Adrenal gland (tissue), 5 donors: ENCODE results near the gene ZBTB38.

Source experiments
- CTCF ChIP-seq, 6 experiments: fragments of 450-650 bp in 4 of 6; fragments of 200-600 bp in 2 of 6; sonication (generic) in 1 of 6; IDR thresholded peaks; 1 replicate in 5 of 6; 2 replicates in 1 of 6; pipeline versions ENCODE4 v1.5.1 to v1.8.0; 2016 to 2021; ENCODE audit warnings: antibody characterized with exemption in 6 of 6, mild to moderate bottlenecking in 2 of 6, moderate library complexity in 1 of 6
- POLR2A ChIP-seq, 2 donors: fragments of 450-650 bp; IDR thresholded peaks; one replicate each; pipeline ENCODE4 v1.6.1; 2017; ENCODE audit warnings: antibody characterized with exemption in 2 of 2, mild to moderate bottlenecking in 2 of 2, moderate library complexity in 1 of 2
- donor health status: DM: no; HTN: no; CAD: no.

GRCh38 chr3:141373232-141373631 is 4.9 kb downstream of the ZBTB38 start:
- TF ChIP-seq POLR2A (IDR thresholded peaks at IDR 0.05) (no peak), CTCF (IDR thresholded peaks at IDR 0.05) (no peak)
